Astrocyte (in vitro differentiated cells and primary cell): Measurements from ENCODE around the gene TRPC6.

Experiments used
- EZH2 ChIP-seq: IDR thresholded peaks from 2 replicates; pipeline ENCODE4 v1.6.1; 2012; ENCODE audit warnings: mild to moderate bottlenecking, low read length, inconsistent platforms; ENCODE audit not compliant: insufficient read depth
- TF ChIP-seq, protein P1 (sequence below): IDR thresholded peaks from 2 replicates; pipeline ENCODE4 v1.5.1; 2011; ENCODE audit warnings: low read depth, mild to moderate bottlenecking, inconsistent platforms, low read length, moderate library complexity; ENCODE audit not compliant: insufficient read depth

DNA sequence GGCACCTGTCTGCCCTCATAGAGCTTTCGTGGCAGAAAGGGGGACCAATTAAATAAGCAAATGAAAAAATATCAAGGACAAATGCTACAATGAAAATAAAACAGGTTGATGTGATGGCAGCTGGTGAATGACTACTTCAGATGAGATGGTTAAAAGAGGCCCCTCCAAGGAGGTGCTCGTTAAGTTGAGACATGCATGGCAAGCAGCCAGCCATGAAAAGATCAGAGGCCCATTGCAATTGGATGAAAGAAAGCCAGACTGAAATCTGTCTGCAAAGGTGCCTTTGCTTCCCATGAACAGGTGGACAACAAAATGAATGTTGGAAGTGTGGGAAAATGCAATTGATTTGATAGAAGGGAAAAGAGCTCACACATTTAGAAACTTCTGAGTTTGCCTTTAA is 848 bp upstream of the TRPC6 start:
- TF ChIP-seq, protein P1, sequence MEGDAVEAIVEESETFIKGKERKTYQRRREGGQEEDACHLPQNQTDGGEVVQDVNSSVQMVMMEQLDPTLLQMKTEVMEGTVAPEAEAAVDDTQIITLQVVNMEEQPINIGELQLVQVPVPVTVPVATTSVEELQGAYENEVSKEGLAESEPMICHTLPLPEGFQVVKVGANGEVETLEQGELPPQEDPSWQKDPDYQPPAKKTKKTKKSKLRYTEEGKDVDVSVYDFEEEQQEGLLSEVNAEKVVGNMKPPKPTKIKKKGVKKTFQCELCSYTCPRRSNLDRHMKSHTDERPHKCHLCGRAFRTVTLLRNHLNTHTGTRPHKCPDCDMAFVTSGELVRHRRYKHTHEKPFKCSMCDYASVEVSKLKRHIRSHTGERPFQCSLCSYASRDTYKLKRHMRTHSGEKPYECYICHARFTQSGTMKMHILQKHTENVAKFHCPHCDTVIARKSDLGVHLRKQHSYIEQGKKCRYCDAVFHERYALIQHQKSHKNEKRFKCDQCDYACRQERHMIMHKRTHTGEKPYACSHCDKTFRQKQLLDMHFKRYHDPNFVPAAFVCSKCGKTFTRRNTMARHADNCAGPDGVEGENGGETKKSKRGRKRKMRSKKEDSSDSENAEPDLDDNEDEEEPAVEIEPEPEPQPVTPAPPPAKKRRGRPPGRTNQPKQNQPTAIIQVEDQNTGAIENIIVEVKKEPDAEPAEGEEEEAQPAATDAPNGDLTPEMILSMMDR = no peak
- no peak for TF ChIP-seq EZH2
